ENCODE data around the gene CYB5R4. TPM values are rescaled to one million over a fixed set of nuclear protein-coding genes. Genes with fewer than 3 reads are reported as not detected.

The CYB5R4 gene
- total RNA-seq, 1 experiment from 2014 or later = 24.0 TPM

DNA sequence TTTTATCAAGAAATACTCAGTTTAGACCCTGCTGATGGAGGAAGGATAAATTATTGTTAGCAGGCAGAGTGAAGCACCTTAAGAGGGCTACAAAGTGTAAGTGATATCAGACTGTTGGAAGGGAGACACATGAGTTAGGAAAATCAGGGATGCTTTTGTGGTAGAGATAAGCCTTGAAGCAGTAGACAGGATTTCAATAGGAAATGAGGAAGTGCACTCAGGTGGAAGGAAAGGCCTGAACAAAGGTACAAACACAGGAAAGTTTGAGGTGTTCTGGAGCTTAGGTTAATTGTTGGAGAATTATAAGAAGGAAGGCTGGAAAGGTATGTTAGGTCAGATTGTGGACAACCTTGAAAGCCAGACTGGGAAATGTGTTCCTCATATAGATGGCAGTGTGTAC lies 7.6 kb downstream of the CYB5R4 start:
- Histone ChIP-seq H3K79me2 (ENCODE audit: insufficient read depth, low read length) (peaks cover 10% of the 10 kb centered on the region), H3K9ac (ENCODE audit: low read length) (no peak overlapping the region), H3K27ac (ENCODE audit: low read depth, low read length) (no peak overlapping the region), H4K20me1 (ENCODE audit: insufficient read depth) (no peaks in the 10 kb centered on the region), H2AFZ (ENCODE audit: low read depth, low read length, poor library complexity, severe bottlenecking) (no peak overlapping the region), H3K4me2 (ENCODE audit: low read length) (no peak overlapping the region), H3K36me3 (ENCODE audit: control insufficient read depth in 1 of 2, insufficient read depth in 2 of 2, low read length in 2 of 2) (peaks cover 0 to 21% of the 10 kb centered on the region in 2 experiments; a peak in 1 of 4 replicates), H3K9me3 (ENCODE audit: control insufficient read depth in 1 of 2, insufficient read depth in 1 of 2, low read depth in 1 of 2, low read length in 2 of 2) (peaks cover 0 to 4% of the 10 kb centered on the region in 2 experiments; a peak in 1 of 4 replicates), H3K27me3 (ENCODE audit: insufficient read depth, low read length) (no peaks in the 10 kb centered on the region), H3K4me3 (replicated peaks in 1 of 2; ENCODE audit: low read depth in 1 of 2, low read length in 2 of 2) (no peak overlapping the region), H3K9me2 (ENCODE audit: insufficient read depth) (no peaks in the 10 kb centered on the region), H3K4me1 (ENCODE audit: control insufficient read depth in 1 of 2, insufficient read depth in 2 of 2, low read length in 2 of 2) (peaks cover 0 to 8% of the 10 kb centered on the region in 2 experiments; a peak in 1 of 4 replicates)
- BruUV-seq (replicated peaks) = no TSS peak
- ATAC-seq (no peak), DNase-seq (ENCODE audit: low read depth, low spot score) (no peak)
- POLR2A ChIA-PET = no interaction called here
- TF ChIP-seq CBX3 (IDR thresholded peaks at IDR 0.05; ENCODE audit: low read depth) = no peak
- no peak for TF ChIP-seq SRF (IDR thresholded peaks at IDR 0.05; ENCODE audit: low read depth)
- TF ChIP-seq EGR1 (IDR thresholded peaks at IDR 0.05; ENCODE audit: low read depth) = no peak
- TF ChIP-seq CEBPB (IDR thresholded peaks at IDR 0.05; ENCODE audit: low read depth) = no peak
- TF ChIP-seq YY1 (IDR thresholded peaks at IDR 0.05; ENCODE audit: extremely low read depth, insufficient replicate concordance, low read depth, low read length) = no peak
- TF ChIP-seq SP1 (IDR thresholded peaks at IDR 0.05; ENCODE audit: low read depth) = no peak
- TF ChIP-seq, protein P1, sequence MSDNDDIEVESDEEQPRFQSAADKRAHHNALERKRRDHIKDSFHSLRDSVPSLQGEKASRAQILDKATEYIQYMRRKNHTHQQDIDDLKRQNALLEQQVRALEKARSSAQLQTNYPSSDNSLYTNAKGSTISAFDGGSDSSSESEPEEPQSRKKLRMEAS (IDR thresholded peaks at IDR 0.05) = no peak
- TF ChIP-seq FOSL1 (IDR thresholded peaks at IDR 0.05; ENCODE audit: low read depth) = no peak
- no peak for TF ChIP-seq ZNF274 (IDR thresholded peaks at IDR 0.05; ENCODE audit: low read depth, low read length)
- TF ChIP-seq, protein P2, sequence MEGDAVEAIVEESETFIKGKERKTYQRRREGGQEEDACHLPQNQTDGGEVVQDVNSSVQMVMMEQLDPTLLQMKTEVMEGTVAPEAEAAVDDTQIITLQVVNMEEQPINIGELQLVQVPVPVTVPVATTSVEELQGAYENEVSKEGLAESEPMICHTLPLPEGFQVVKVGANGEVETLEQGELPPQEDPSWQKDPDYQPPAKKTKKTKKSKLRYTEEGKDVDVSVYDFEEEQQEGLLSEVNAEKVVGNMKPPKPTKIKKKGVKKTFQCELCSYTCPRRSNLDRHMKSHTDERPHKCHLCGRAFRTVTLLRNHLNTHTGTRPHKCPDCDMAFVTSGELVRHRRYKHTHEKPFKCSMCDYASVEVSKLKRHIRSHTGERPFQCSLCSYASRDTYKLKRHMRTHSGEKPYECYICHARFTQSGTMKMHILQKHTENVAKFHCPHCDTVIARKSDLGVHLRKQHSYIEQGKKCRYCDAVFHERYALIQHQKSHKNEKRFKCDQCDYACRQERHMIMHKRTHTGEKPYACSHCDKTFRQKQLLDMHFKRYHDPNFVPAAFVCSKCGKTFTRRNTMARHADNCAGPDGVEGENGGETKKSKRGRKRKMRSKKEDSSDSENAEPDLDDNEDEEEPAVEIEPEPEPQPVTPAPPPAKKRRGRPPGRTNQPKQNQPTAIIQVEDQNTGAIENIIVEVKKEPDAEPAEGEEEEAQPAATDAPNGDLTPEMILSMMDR (IDR thresholded peaks at IDR 0.05 in 2 of 3, conservative IDR thresholded peaks at IDR 0.05 in 1 of 3; ENCODE audit: borderline replicate concordance in 1 of 3, insufficient read depth in 1 of 3, low read depth in 2 of 3, low read length in 2 of 3) = no peak
- no peak for TF ChIP-seq POLR2AphosphoS5 (IDR thresholded peaks at IDR 0.05; ENCODE audit: low read depth, low read length)
- TF ChIP-seq JUND (IDR thresholded peaks at IDR 0.05) = no peak
- intact Hi-C loops (cut with micrococcal nuclease) = no loop called here
- RAD21 ChIA-PET (ENCODE audit: low non-redundant PET in 1 of 2, low total read pairs in 2 of 2, uncharacterized antibody in 2 of 2, unreplicated experiment in 2 of 2) = no interaction called here
- CTCF ChIA-PET = no interaction called here

All from HCT116 (cell line).